K562 treated with DMSO at 1 percent for 48 hours (cell line): ENCODE results near the gene DNAH14. TPM values are rescaled to one million over a fixed set of nuclear protein-coding genes. Genes with fewer than 3 reads are reported as not detected.

Experiments used
- total RNA-seq: library from RNA; unstranded; fragments of 300-600 nt; gene quantifications from 2 replicates; pipeline ENCODE4 v1.2.3, GENCODE V29; 2022; ENCODE audit warnings: low replicate concordance; ENCODE audit errors: extremely low read depth

Gene DNAH14
- not detected in 2 replicates for total RNA-seq

GRCh38 chr1:224929335-224930237 lies at the start of gene DNAH14:
Gene DNAH14, plus strand, starts transcription at chr1:224929675. Its CDS starts 23,028 bp downstream, at chr1:224952703.

GRCh38 chr1:225427235-225428067 lies 498.0 kb downstream of the DNAH14 start, which contains the start of gene LBR:
Gene LBR, minus strand, starts transcription at chr1:225428038. Its CDS starts 3,963 bp downstream, at chr1:225424075.

